HepG2 (cell line): ENCODE measurements around the gene CMTM3. TPM values are rescaled to one million over a fixed set of nuclear protein-coding genes. Genes with fewer than 3 reads are reported as not detected.

Experiments
- ATAC-seq: fragments of 200-7000 bp; cut with Tn5 transposase; 3 replicates; pipeline ENCODE4 v1.9.1; 2020; ENCODE audit warnings: mild to moderate bottlenecking, moderate library complexity
- BruUV-seq: library from RNA; stranded (reverse); fragments of 400-500 nt; replicated peaks from 2 replicates; lab custom pipeline; 2021; lab: Mats Ljungman, UMichigan
- CTCF ChIA-PET: fragments of 300-600 bp; formaldehyde crosslinking; extraction: SDS; loops from one replicate; lab custom pipeline; 2021; ENCODE audit warnings: low total read pairs, inconsistent platforms, low intra/inter-chr PET ratio; lab: Yijun Ruan, JAX
- POLR2A ChIA-PET: fragments of 350-600 bp; sonication (Branson Sonifier 250); formaldehyde crosslinking; loops from one replicate; lab custom pipeline; 2020; ENCODE audit warnings: antibody characterized with exemption, inconsistent platforms; lab: Yijun Ruan, JAX
- DNase-seq: peaks from one replicate; pipeline ENCODE4 v3.0.0-alpha.2; 2015; ENCODE audit warnings: low spot score
- FAIRE-seq: peaks from 3 replicates; lab custom pipeline; 2011; peaks lifted over from hg19 to GRCh38; lab: Jason Lieb, UNC
- H2AFZ ChIP-seq: one replicate; pipeline ENCODE4 v1.6.1; 2011; ENCODE audit warnings: low read length, inconsistent platforms
- H3K27ac ChIP-seq: fragments of 300-600 bp; 3 replicates; pipeline ENCODE4 v1.8.0; 2011; ENCODE audit warnings: mixed run types, mild to moderate bottlenecking, mixed read lengths, low read length, inconsistent platforms; ENCODE audit not compliant: insufficient read depth; ENCODE audit errors: extremely low read length
- H3K27me3 ChIP-seq, 2 experiments: fragments of 200-600 bp in 1 of 2; 2 replicates in 1 of 2; 3 replicates in 1 of 2; pipeline versions ENCODE4 v1.6.0 to v1.8.0; 2011; ENCODE audit warnings: low read length in 2 of 2, mild to moderate bottlenecking in 2 of 2, moderate library complexity in 2 of 2, inconsistent platforms in 1 of 2; ENCODE audit not compliant: insufficient read depth in 2 of 2, control insufficient read depth in 1 of 2
- H3K36me3 ChIP-seq, 2 experiments: fragments of 200-600 bp in 1 of 2; replicated peaks in 1 of 2; 2 replicates in 1 of 2; 3 replicates in 1 of 2; pipeline versions ENCODE4 v1.5.1 to v1.8.0; 2011; ENCODE audit warnings: low read length in 2 of 2, inconsistent platforms in 1 of 2; ENCODE audit not compliant: insufficient read depth in 2 of 2, control insufficient read depth in 1 of 2
- H3K4me1 ChIP-seq: 2 replicates; pipeline ENCODE4 v1.5.1; 2012; ENCODE audit warnings: low read length, inconsistent platforms; ENCODE audit not compliant: insufficient read depth
- H3K4me2 ChIP-seq: 2 replicates; pipeline ENCODE4 v1.6.0; 2011; ENCODE audit warnings: low read depth, low read length, inconsistent platforms
- H3K4me3 ChIP-seq, 3 experiments: fragments of 200-600 bp in 1 of 3; sonication (generic), shearing (Covaris generic) in 1 of 3; replicated peaks in 1 of 3; 2 replicates each; pipeline ENCODE4 v1.5.1; 2011 to 2016; ENCODE audit warnings: low read length in 3 of 3, inconsistent platforms in 2 of 3, low read depth in 2 of 3, mild to moderate bottlenecking in 2 of 3, control low read depth in 1 of 3, mixed read lengths in 1 of 3; ENCODE audit not compliant: insufficient read depth in 1 of 3
- H3K79me2 ChIP-seq: one replicate; pipeline ENCODE4 v1.6.1; 2011; ENCODE audit warnings: low read length, inconsistent platforms; ENCODE audit not compliant: insufficient read depth
- H3K9ac ChIP-seq: 2 replicates; pipeline ENCODE4 v1.6.0; 2011; ENCODE audit warnings: mild to moderate bottlenecking, low read depth, low read length, inconsistent platforms; ENCODE audit not compliant: insufficient read depth
- H3K9me3 ChIP-seq: 2 replicates; pipeline ENCODE4 v1.5.1; 2012; ENCODE audit warnings: mild to moderate bottlenecking, low read length
- H4K20me1 ChIP-seq: 2 replicates; pipeline ENCODE4 v1.6.0; 2011; ENCODE audit warnings: inconsistent platforms, mild to moderate bottlenecking, low read length, moderate library complexity; ENCODE audit not compliant: insufficient read depth
- ETS1 ChIP-seq: sonication (generic); formaldehyde crosslinking; IDR thresholded peaks from 2 replicates; pipeline ENCODE4 v1.4.0; 2020; ENCODE audit warnings: missing genetic modification reagents
- MED8 ChIP-seq: sonication (generic); formaldehyde crosslinking; IDR thresholded peaks from 2 replicates; pipeline ENCODE4 v1.8.1; 2023; ENCODE audit warnings: mild to moderate bottlenecking, missing genetic modification reagents; ENCODE audit not compliant: insufficient replicate concordance
- NR2C2 ChIP-seq: sonication (generic); formaldehyde crosslinking; IDR thresholded peaks from 2 replicates; pipeline ENCODE4 v1.4.0; 2020; ENCODE audit warnings: missing genetic modification reagents, mild to moderate bottlenecking, moderate library complexity, borderline replicate concordance
- NR2F6 ChIP-seq, 2 experiments: IDR thresholded peaks; 2 replicates each; pipeline ENCODE4 v1.6.1; 2016; ENCODE audit warnings: antibody characterized with exemption in 1 of 2, mild to moderate bottlenecking in 1 of 2
- NR3C1 ChIP-seq: sonication (generic); formaldehyde crosslinking; IDR thresholded peaks from 2 replicates; pipeline ENCODE4 v1.4.0; 2020; ENCODE audit warnings: missing genetic modification reagents
- PRDM15 ChIP-seq: sonication (generic); formaldehyde crosslinking; IDR thresholded peaks from 2 replicates; pipeline ENCODE4 v1.4.0; 2020; ENCODE audit warnings: missing genetic modification reagents
- RARG ChIP-seq: sonication (generic); formaldehyde crosslinking; IDR thresholded peaks from 2 replicates; pipeline ENCODE4 v1.4.0; 2020; ENCODE audit warnings: low read depth, mild to moderate bottlenecking, missing genetic modification reagents
- RCOR2 ChIP-seq: IDR thresholded peaks from 2 replicates; pipeline ENCODE4 v1.6.1; 2016; ENCODE audit warnings: missing biosample characterization, missing genetic modification reagents
- TSC22D2 ChIP-seq: sonication (generic); formaldehyde crosslinking; IDR thresholded peaks from 2 replicates; pipeline ENCODE4 v1.5.1; 2020; ENCODE audit warnings: missing genetic modification reagents, mild to moderate bottlenecking, borderline replicate concordance
- ZNF251 ChIP-seq: sonication (generic); formaldehyde crosslinking; IDR thresholded peaks from 2 replicates; pipeline ENCODE4 v1.9.0; 2021; ENCODE audit warnings: mild to moderate bottlenecking, missing genetic modification reagents
- ZNF335 ChIP-seq: sonication (generic); formaldehyde crosslinking; IDR thresholded peaks from 2 replicates; pipeline ENCODE4 v1.4.0; 2020; ENCODE audit warnings: missing genetic modification reagents
- ZNF350 ChIP-seq: sonication (generic); formaldehyde crosslinking; IDR thresholded peaks from 2 replicates; pipeline ENCODE4 v1.4.0; 2020; ENCODE audit warnings: mild to moderate bottlenecking, low read depth, missing genetic modification reagents, borderline replicate concordance
- ZNF550 ChIP-seq: sonication (generic); formaldehyde crosslinking; IDR thresholded peaks from 2 replicates; pipeline ENCODE4 v1.4.0; 2020; ENCODE audit warnings: mild to moderate bottlenecking, missing genetic modification reagents, borderline replicate concordance
- ZNF691 ChIP-seq: sonication (generic); formaldehyde crosslinking; IDR thresholded peaks from 2 replicates; pipeline ENCODE4 v1.4.0; 2020; ENCODE audit warnings: missing genetic modification reagents, low read depth, mild to moderate bottlenecking, borderline replicate concordance
- ZNF704 ChIP-seq: sonication (generic); formaldehyde crosslinking; IDR thresholded peaks from 2 replicates; pipeline ENCODE4 v1.8.1; 2023; ENCODE audit warnings: mild to moderate bottlenecking, inconsistent platforms, moderate library complexity, missing genetic modification reagents, borderline replicate concordance
- ZNF720 ChIP-seq: sonication (generic); formaldehyde crosslinking; IDR thresholded peaks from 2 replicates; pipeline ENCODE4 v1.4.0; 2020; ENCODE audit warnings: missing genetic modification reagents
- WGBS: methylation state at CpG from one replicate; pipeline ENCODE4 v1.1.6; 2017; ENCODE audit warnings: low lambda C conversion rate; 5-methylcytosine and 5-hydroxymethylcytosine counted together
- in situ Hi-C: cut with HindIII; loops from 2 replicates; pipeline ENCODE4 v1.10.0; 2017; ENCODE audit warnings: low pct_unique_long_range_greater_than_20kb; ENCODE audit not compliant: extremely low pct_ligation_motif_present
- intact Hi-C: fragments of 100-400 bp; cut with micrococcal nuclease; formaldehyde crosslinking; loops from one replicate; pipeline ENCODE4 v1.10.0; 2022; ENCODE audit not compliant: unreplicated experiment
- polyA plus RNA-seq, 8 experiments: library from polyadenylated mRNA; depleted of rRNA in 3 of 8; stranded (reverse) in 7 of 8; unstranded in 1 of 8; fragments of >200 nt; fragmentation: Illumina TruSeq in 4 of 8; extraction: Trizol in 4 of 8; gene quantifications; 2 replicates each; pipeline versions ENCODE4 v1.2.1 to v1.2.3, GENCODE V29; 2011 to 2016; ENCODE audit warnings: low read depth in 4 of 8, missing spikeins in 1 of 8, mixed read lengths in 1 of 8; ENCODE audit not compliant: insufficient read depth in 1 of 8
- total RNA-seq, 5 experiments: library from RNA; depleted of rRNA; stranded (reverse); fragments of >200 nt; fragmentation: Illumina TruSeq; extraction: Trizol; gene quantifications; 2 replicates each; pipeline ENCODE4 v1.2.3, GENCODE V29; 2016; ENCODE audit warnings: low read depth in 1 of 5

Gene CMTM3
- total and polyA plus RNA-seq, 2 of the 13 experiments (the other 11 are each of a cell fraction or from before 2014, with no cell fraction given): 29.2 to 48.7 TPM

GRCh38 chr16:66649167-66649566 lies 44.7 kb downstream of the CMTM3 start (continued):
- TF ChIP-seq MED8 (no peak), NR2C2 (CRISPR knock-in tag) (no peak)

- ChIA-PET CTCF (interaction anchor here (2.0 kb wide), 1 partner anchor 42 kb away, joined by 12 read pairs; no protein-coding TSS in a partner anchor), POLR2A (no interaction called here)
- Histone ChIP-seq H3K27me3 (no peaks in the 10 kb centered on the region), H2AFZ (no peak overlapping the region), H3K4me3 (no peak overlapping the region), H3K27ac (no peak overlapping the region), H4K20me1 (no peaks in the 10 kb centered on the region), H3K4me1 (peaks cover 18% of the 10 kb centered on the region), H3K36me3 (no peaks in the 10 kb centered on the region), H3K9ac (no peak overlapping the region), H3K4me2 (no peak overlapping the region), H3K9me3 (no peaks in the 10 kb centered on the region), H3K79me2 (no peaks in the 10 kb centered on the region)
- ATAC-seq (no peak), FAIRE-seq (no peak), DNase-seq (no peak)
- in situ Hi-C loops: no loop called here
- intact Hi-C loops: loop anchor here (5.0 kb wide), 1 partner anchor 38 kb away; no protein-coding TSS in a partner anchor
- no TSS peak for BruUV-seq
- 79% methylated on average over 9 of the region's 9 CpGs for WGBS
- no peak for TF ChIP-seq NR3C1 (CRISPR knock-in tag)
- no peak for TF ChIP-seq RARG (CRISPR knock-in tag)
- TF ChIP-seq RCOR2 (CRISPR knock-in tag): no peak
- TF ChIP-seq ZNF550 (CRISPR knock-in tag): no peak
- no peak for TF ChIP-seq ZNF350 (CRISPR knock-in tag)
- no peak for TF ChIP-seq NR2F6 (IDR thresholded peaks at IDR 0.05)
- TF ChIP-seq NR2F6 (CRISPR knock-in tag; IDR thresholded peaks at IDR 0.05): no peak
- TF ChIP-seq PRDM15 (CRISPR knock-in tag): no peak
- TF ChIP-seq ZNF704: no peak
- no peak for TF ChIP-seq ZNF720 (CRISPR knock-in tag)
- TF ChIP-seq ZNF691 (CRISPR knock-in tag): no peak
- no peak for TF ChIP-seq ZNF335 (CRISPR knock-in tag)
- TF ChIP-seq TSC22D2 (CRISPR knock-in tag): no peak
- no peak for TF ChIP-seq ETS1 (CRISPR knock-in tag)
- TF ChIP-seq ZNF251 (CRISPR knock-in tag): no peak
Observed at GRCh38 chr16:66649636-66650205, 45.2 kb downstream of the CMTM3 start.
